Measurements from ENCODE around the gene SCRN2. TPM values are rescaled to one million over a fixed set of nuclear protein-coding genes. Genes with fewer than 3 reads are reported as not detected.

SCRN2 gene
- total and polyA plus RNA-seq, 2 of the 13 experiments (the other 11 are each of a cell fraction or from before 2014, with no cell fraction given) = 21.7 to 29.5 TPM

DNA sequence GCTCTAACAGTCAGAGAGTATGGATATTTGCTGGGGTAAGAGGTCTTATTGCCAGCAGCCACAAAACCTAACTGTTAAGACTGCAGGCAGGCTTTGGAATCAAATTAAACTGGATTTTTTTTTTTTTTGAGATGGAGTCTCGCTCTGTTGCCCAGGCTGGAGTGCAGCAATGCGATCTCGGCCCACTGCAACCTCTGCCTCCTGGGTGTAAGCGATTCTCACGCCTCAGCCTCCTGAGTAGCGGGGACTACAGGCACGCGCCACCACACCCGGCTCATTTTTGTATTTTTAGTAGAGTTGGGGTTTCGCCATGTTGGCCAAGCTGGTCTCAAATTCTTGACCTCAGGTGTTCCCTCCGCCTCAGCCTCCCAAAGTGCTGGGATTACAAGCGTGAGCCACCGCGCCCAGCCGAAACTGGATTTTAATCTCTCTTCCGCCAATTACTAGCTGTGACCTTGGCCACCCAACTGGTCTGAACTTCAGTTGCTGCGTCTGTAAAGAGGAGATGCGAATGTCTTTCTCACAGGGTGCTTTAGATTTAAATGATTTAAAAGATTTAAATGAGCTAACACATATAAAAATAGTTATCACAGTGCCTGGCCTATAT, 10.6 kb downstream of the SCRN2 start:
- H2AFZ ChIP-seq (ENCODE audit: low read length) = no peak overlapping the region
- peak overlapping the region; percentile 86 for H3K9ac ChIP-seq (ENCODE audit: insufficient read depth, low read depth, low read length)
- peaks cover 18 to 27% of the 10 kb centered on the region in 2 experiments for H3K36me3 ChIP-seq (replicated peaks in 1 of 2; ENCODE audit: control insufficient read depth in 1 of 2, insufficient read depth in 2 of 2, low read length in 2 of 2)
- ChIA-PET POLR2A (interaction anchor here (1.1 to 1.8 kb wide), 8 partner anchors 8 to 218 kb away, joined by 3 to 58 read pairs (median 22); partner anchors contain the start of genes CDK5RAP3, NFE2L1, OSBPL7 and PNPO), CTCF (ENCODE audit: low intra/inter-chr PET ratio, low total read pairs) (no interaction called here)
- H3K9me3 ChIP-seq (ENCODE audit: low read length) = no peaks in the 10 kb centered on the region
- peaks cover 23% of the 10 kb centered on the region for H3K4me1 ChIP-seq (ENCODE audit: insufficient read depth, low read length)
- peak overlapping the region; percentile 99 for H3K4me2 ChIP-seq (ENCODE audit: low read depth, low read length)
- in situ Hi-C loops (cut with HindIII; ENCODE audit: extremely low pct_ligation_motif_present, low pct_unique_long_range_greater_than_20kb) (no loop called here), intact Hi-C loops (cut with micrococcal nuclease; ENCODE audit: unreplicated experiment) (no loop called here)
- 44% methylated on average over 18 of the region's 18 CpGs for WGBS (ENCODE audit: low lambda C conversion rate)
- no peak for DNase-seq (ENCODE audit: low spot score)
- peak overlapping the region; percentile 69 for H3K27ac ChIP-seq (ENCODE audit: extremely low read length, insufficient read depth, low read length)
- no peak for ATAC-seq
- no TSS peak for BruUV-seq (replicated peaks)
- H3K4me3 ChIP-seq (replicated peaks in 1 of 3; ENCODE audit: insufficient read depth in 1 of 3, low read depth in 2 of 3, low read length in 3 of 3) = peak overlapping the region; percentile 81 to 97 (median 82)
- peaks cover 20% of the 10 kb centered on the region for H3K79me2 ChIP-seq (ENCODE audit: insufficient read depth, low read length)
- H4K20me1 ChIP-seq (ENCODE audit: insufficient read depth, low read length) = no peaks in the 10 kb centered on the region
- H3K27me3 ChIP-seq (ENCODE audit: control insufficient read depth in 1 of 2, insufficient read depth in 2 of 2, low read length in 2 of 2) = peaks cover 0 to 5% of the 10 kb centered on the region in 2 experiments; a peak in 1 of 5 replicates
- FAIRE-seq = no peak
- TF ChIP-seq ZNF460 (CRISPR knock-in tag; IDR thresholded peaks at IDR 0.05; ENCODE audit: borderline replicate concordance) (0 out of 2 replicates have a peak, but pooled peaks have one; percentile 44), HMG20A (CRISPR knock-in tag; IDR thresholded peaks at IDR 0.05; ENCODE audit: borderline replicate concordance) (no peak), ATF7-NPFF (CRISPR knock-in tag; IDR thresholded peaks at IDR 0.05; ENCODE audit: low read depth) (no peak), ZBTB7A (CRISPR knock-in tag; IDR thresholded peaks at IDR 0.05) (no peak), ZFP37 (CRISPR knock-in tag; IDR thresholded peaks at IDR 0.05; ENCODE audit: borderline replicate concordance) (no peak), ZNF879 (CRISPR knock-in tag; IDR thresholded peaks at IDR 0.05) (no peak), ZNF563 (CRISPR knock-in tag; IDR thresholded peaks at IDR 0.05) (no peak), ZNF224 (CRISPR knock-in tag; IDR thresholded peaks at IDR 0.05) (0 out of 2 replicates have a peak, but pooled peaks have one; percentile 3), ZNF263 (CRISPR knock-in tag; IDR thresholded peaks at IDR 0.05) (0 out of 2 replicates have a peak, but pooled peaks have one; percentile 20), HOXD1 (CRISPR knock-in tag; IDR thresholded peaks at IDR 0.05) (0 out of 2 replicates have a peak, but pooled peaks have one; percentile 36), NRL (CRISPR knock-in tag; IDR thresholded peaks at IDR 0.05; ENCODE audit: borderline replicate concordance) (no peak), KLF11 (CRISPR knock-in tag; IDR thresholded peaks at IDR 0.05) (no peak), ZNF383 (CRISPR knock-in tag; IDR thresholded peaks at IDR 0.05; ENCODE audit: borderline replicate concordance) (0 out of 2 replicates have a peak, but pooled peaks have one; percentile 2), TCF7 (IDR thresholded peaks at IDR 0.05; ENCODE audit: low read depth) (no peak), REL (CRISPR knock-in tag; conservative IDR thresholded peaks at IDR 0.05) (peak; percentile 64; the same call in 1 of the 2 replicates)
- TF ChIP-seq, protein P1, sequence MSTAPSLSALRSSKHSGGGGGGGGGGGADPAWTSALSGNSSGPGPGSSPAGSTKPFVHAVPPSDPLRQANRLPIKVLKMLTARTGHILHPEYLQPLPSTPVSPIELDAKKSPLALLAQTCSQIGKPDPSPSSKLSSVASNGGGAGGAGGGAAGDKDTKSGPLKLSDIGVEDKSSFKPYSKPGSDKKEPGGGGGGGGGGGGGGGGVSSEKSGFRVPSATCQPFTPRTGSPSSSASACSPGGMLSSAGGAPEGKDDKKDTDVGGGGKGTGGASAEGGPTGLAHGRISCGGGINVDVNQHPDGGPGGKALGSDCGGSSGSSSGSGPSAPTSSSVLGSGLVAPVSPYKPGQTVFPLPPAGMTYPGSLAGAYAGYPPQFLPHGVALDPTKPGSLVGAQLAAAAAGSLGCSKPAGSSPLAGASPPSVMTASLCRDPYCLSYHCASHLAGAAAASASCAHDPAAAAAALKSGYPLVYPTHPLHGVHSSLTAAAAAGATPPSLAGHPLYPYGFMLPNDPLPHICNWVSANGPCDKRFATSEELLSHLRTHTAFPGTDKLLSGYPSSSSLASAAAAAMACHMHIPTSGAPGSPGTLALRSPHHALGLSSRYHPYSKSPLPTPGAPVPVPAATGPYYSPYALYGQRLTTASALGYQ (CRISPR knock-in tag; IDR thresholded peaks at IDR 0.05) = no peak
- TF ChIP-seq, protein P2, sequence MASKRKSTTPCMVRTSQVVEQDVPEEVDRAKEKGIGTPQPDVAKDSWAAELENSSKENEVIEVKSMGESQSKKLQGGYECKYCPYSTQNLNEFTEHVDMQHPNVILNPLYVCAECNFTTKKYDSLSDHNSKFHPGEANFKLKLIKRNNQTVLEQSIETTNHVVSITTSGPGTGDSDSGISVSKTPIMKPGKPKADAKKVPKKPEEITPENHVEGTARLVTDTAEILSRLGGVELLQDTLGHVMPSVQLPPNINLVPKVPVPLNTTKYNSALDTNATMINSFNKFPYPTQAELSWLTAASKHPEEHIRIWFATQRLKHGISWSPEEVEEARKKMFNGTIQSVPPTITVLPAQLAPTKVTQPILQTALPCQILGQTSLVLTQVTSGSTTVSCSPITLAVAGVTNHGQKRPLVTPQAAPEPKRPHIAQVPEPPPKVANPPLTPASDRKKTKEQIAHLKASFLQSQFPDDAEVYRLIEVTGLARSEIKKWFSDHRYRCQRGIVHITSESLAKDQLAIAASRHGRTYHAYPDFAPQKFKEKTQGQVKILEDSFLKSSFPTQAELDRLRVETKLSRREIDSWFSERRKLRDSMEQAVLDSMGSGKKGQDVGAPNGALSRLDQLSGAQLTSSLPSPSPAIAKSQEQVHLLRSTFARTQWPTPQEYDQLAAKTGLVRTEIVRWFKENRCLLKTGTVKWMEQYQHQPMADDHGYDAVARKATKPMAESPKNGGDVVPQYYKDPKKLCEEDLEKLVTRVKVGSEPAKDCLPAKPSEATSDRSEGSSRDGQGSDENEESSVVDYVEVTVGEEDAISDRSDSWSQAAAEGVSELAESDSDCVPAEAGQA (IDR thresholded peaks at IDR 0.05; ENCODE audit: low read depth) = no peak
- TF ChIP-seq, protein P2 (CRISPR knock-in tag; IDR thresholded peaks at IDR 0.05; ENCODE audit: borderline replicate concordance) = no peak

Data from HepG2 (cell line).